ENCODE measurements around the gene ASTN1. TPM values are rescaled to one million over a fixed set of nuclear protein-coding genes. Genes with fewer than 3 reads are reported as not detected.

The ASTN1 gene
- total RNA-seq, 1 experiment from 2014 or later = 0.05 TPM

GRCh38 chr1:177106614-177107365 is 57.7 kb downstream of the ASTN1 start:
- in situ Hi-C loops (cut with HindIII; ENCODE audit: low pct_unique_long_range_greater_than_20kb, low sequenced_read_pairs) = no loop called here

GRCh38 chr1:177106196-177106595 is 58.3 kb downstream of the ASTN1 start:
- intact Hi-C loops (cut with micrococcal nuclease; ENCODE audit: unreplicated experiment) = no loop called here
- ChIA-PET CTCF (no interaction called here), POLR2A (no interaction called here)
- ATAC-seq (no peak), DNase-seq (ENCODE audit: low read depth, low spot score) (no peak)
- TF ChIP-seq POLR2AphosphoS5 (IDR thresholded peaks at IDR 0.05; ENCODE audit: low read depth, low read length) = no peak
- TF ChIP-seq SIN3A (IDR thresholded peaks at IDR 0.05; ENCODE audit: borderline replicate concordance, insufficient read depth, low read depth, low read length) = no peak
- TF ChIP-seq TCF7L2 (IDR thresholded peaks at IDR 0.05; ENCODE audit: low read depth, low read length) = no peak
- TF ChIP-seq CTCF (IDR thresholded peaks at IDR 0.05) = no peak
- no peak for TF ChIP-seq REST (IDR thresholded peaks at IDR 0.05; ENCODE audit: insufficient read depth in 1 of 2, low read depth in 2 of 2, low read length in 1 of 2)
- peaks cover 8% of the 10 kb centered on the region; the same call in 1 of the 2 replicates for H3K27me3 ChIP-seq (ENCODE audit: control insufficient read depth, insufficient read depth, low read length)
- in situ Hi-C loops (cut with HindIII; ENCODE audit: low pct_unique_long_range_greater_than_20kb, low sequenced_read_pairs) = no loop called here
- no peaks in the 10 kb centered on the region for H3K9me3 ChIP-seq (ENCODE audit: control insufficient read depth, insufficient read depth, low read depth, low read length)
- H3K4me1 ChIP-seq (ENCODE audit: control insufficient read depth, insufficient read depth, low read length) = no peaks in the 10 kb centered on the region
- H3K36me3 ChIP-seq (ENCODE audit: control insufficient read depth, insufficient read depth, low read length) = no peaks in the 10 kb centered on the region
- H3K4me3 ChIP-seq (ENCODE audit: low read depth in 2 of 2, low read length in 2 of 2) = no peak overlapping the region
- no peak overlapping the region for H3K27ac ChIP-seq (ENCODE audit: low read length)
- BruUV-seq (replicated peaks) = no TSS peak

More at GRCh38 chr1:177106614-177107365, 57.7 kb downstream of the ASTN1 start:
- intact Hi-C loops (cut with micrococcal nuclease; ENCODE audit: unreplicated experiment) = no loop called here
- Histone ChIP-seq H3K4me1 (ENCODE audit: control insufficient read depth, insufficient read depth, low read length) (no peaks in the 10 kb centered on the region), H3K36me3 (ENCODE audit: control insufficient read depth, insufficient read depth, low read length) (no peaks in the 10 kb centered on the region), H3K9me3 (ENCODE audit: control insufficient read depth, insufficient read depth, low read depth, low read length) (no peaks in the 10 kb centered on the region), H3K27me3 (ENCODE audit: control insufficient read depth, insufficient read depth, low read length) (peaks cover 8% of the 10 kb centered on the region; the same call in 1 of the 2 replicates), H3K4me3 (ENCODE audit: low read depth in 2 of 2, low read length in 2 of 2) (no peak overlapping the region), H3K27ac (ENCODE audit: low read length) (no peak overlapping the region)
- ATAC-seq = no peak
- no TSS peak for BruUV-seq (replicated peaks)
- no peak for TF ChIP-seq SIN3A (IDR thresholded peaks at IDR 0.05; ENCODE audit: borderline replicate concordance, insufficient read depth, low read depth, low read length)
- TF ChIP-seq POLR2AphosphoS5 (IDR thresholded peaks at IDR 0.05; ENCODE audit: low read depth, low read length) = no peak
- TF ChIP-seq REST (IDR thresholded peaks at IDR 0.05; ENCODE audit: insufficient read depth in 1 of 2, low read depth in 2 of 2, low read length in 1 of 2) = no peak
- no peak for TF ChIP-seq CTCF (IDR thresholded peaks at IDR 0.05)
- no peak for TF ChIP-seq TCF7L2 (IDR thresholded peaks at IDR 0.05; ENCODE audit: low read depth, low read length)
- ChIA-PET CTCF (no interaction called here), POLR2A (no interaction called here)
- no peak for DNase-seq (ENCODE audit: low read depth, low spot score)

Measured in Panc1 (cell line).